H1 (cell line): Measurements from ENCODE around the gene TARS3. TPM values are rescaled to one million over a fixed set of nuclear protein-coding genes. Genes with fewer than 3 reads are reported as not detected.

Experiments used
- CTBP2 ChIP-seq: IDR thresholded peaks from 2 replicates; pipeline ENCODE4 v1.7.0; 2011; ENCODE audit warnings: borderline replicate concordance, mild to moderate bottlenecking, moderate library complexity, mixed read lengths, low read length; ENCODE audit not compliant: insufficient read depth, insufficient read length
- RAD21 ChIP-seq, 2 experiments: IDR thresholded peaks in 1 of 2; conservative IDR thresholded peaks in 1 of 2; 2 replicates each; pipeline ENCODE4 v1.6.1; 2011; ENCODE audit warnings: low read depth in 2 of 2, low read length in 2 of 2, improper control_type of control experiment in 1 of 2, inconsistent platforms in 1 of 2, mild to moderate bottlenecking in 1 of 2, moderate library complexity in 1 of 2
- polyA plus RNA-seq, 7 experiments: library from polyadenylated mRNA; depleted of rRNA in 3 of 7; stranded (reverse) in 5 of 7; unstranded in 2 of 7; fragments of >200 nt in 5 of 7; fragments of 200-250 nt in 2 of 7; gene quantifications; 1 replicate in 5 of 7; 2 replicates in 1 of 7; 4 replicates in 1 of 7; pipeline versions ENCODE4 v1.2.1 to v1.2.3, GENCODE V29; 2011 to 2013; ENCODE audit warnings: missing spikeins in 2 of 7, mixed read lengths in 2 of 7
- total RNA-seq: library from RNA; stranded (reverse); fragmentation: NEBNext Ultra II Directional; extraction: Animal tissue kit (Norgen Biotek cat#: 25700); gene quantifications from 2 replicates; pipeline ENCODE4 v1.2.1, GENCODE V29; 2021

Gene TARS3
- total and polyA plus RNA-seq, 2 of the 8 experiments (the other 6 are each of a cell fraction or from before 2014, with no cell fraction given), result 2.1 to 13.9 TPM

GRCh38 chr15:101608201-101608600, 116.1 kb downstream of the TARS3 start (continued):
- TF ChIP-seq CTBP2, result no peak
- peak; percentile 24 to 32; a peak in 1 of 4 replicates for TF ChIP-seq RAD21 (IDR thresholded peaks at IDR 0.05 in 1 of 2, conservative IDR thresholded peaks at IDR 0.05 in 1 of 2; ENCODE audit: low read depth in 2 of 2, low read length in 2 of 2)
